D341Med (cell line): ENCODE results near the gene PTPN18.

Experiments
- DNase-seq: peaks from one replicate; pipeline ENCODE4 v3.0.0; 2012; ENCODE audit warnings: low spot score

The PTPN18 gene

DNA sequence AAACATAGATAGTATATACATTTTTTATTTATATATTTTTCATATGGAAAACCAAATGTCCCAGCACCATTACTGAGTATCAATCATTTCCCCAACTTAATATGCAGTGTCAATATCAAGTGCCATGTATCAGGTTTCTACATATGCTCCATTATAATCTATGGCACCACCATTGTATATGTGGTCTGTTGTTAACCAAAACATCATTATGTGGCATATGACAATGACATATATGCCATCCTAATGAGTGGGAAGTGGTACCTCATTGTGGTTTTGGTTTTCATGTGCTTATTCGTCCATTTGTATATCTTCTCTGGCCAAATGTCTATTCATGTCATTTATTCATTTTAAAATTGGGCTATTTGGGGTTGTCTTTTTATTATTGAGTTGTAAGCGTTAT lies 9.2 kb downstream of the PTPN18 start:
- DNase-seq, result no peak

DNA sequence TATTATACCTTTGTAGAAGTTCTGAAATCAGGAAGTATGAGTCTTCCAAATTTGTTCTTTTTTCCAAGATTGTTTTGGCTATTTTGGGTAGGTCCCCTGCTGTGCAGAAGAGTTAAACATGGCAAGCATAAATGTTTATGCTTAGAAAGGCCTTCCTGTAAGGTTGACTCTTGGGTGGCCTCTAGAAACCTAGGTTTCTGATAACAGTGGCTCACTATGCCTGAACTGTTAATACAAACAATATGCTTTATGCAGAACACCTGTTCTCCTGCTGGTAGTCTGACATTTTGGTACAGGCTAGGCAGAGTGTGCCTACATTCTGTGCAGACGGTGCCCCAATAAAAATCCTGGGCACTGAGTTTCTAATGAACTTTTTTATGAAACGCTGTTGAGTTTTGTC lies 10.1 kb downstream of the PTPN18 start:
- no peak for DNase-seq

DNA sequence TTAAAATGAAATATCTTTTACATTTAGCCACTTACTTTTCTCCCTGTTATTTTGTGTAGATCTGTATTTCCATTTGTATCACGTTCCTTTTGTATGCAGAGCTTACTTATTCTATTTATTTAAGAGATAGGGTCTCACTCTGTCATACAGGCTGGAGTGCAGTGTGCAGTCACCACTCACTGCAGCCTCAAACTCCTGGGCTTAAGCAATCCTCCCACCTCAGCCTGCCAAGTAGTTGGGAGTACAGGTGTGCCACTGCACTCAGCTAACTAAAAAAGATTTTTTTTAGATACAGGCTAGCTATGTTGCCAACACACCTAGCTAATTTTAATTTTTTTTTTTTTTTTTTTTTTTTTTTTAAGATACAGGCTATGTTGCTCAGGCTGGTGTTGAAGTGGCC lies 10.9 kb downstream of the PTPN18 start:
- no peak for DNase-seq

DNA sequence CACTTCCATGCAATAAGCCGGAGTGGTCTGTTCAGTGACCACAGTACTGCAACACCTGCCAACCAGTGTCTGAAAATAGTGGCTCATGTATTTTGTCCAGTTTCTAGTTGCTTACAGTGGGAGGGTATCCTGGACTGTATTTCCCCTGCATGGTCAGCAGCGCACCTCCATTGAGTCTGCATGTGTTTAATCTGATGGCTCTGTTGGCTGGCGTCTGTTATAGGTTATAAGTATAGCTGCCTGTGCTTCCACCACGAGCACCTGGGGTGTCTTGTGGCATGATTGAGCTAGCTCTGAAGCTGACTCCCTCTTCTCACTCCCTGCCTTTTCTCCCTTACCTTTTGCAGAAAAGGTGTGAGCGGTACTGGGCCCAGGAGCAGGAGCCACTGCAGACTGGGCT lies 12.9 kb downstream of the PTPN18 start:
- DNase-seq, result no peak

DNA sequence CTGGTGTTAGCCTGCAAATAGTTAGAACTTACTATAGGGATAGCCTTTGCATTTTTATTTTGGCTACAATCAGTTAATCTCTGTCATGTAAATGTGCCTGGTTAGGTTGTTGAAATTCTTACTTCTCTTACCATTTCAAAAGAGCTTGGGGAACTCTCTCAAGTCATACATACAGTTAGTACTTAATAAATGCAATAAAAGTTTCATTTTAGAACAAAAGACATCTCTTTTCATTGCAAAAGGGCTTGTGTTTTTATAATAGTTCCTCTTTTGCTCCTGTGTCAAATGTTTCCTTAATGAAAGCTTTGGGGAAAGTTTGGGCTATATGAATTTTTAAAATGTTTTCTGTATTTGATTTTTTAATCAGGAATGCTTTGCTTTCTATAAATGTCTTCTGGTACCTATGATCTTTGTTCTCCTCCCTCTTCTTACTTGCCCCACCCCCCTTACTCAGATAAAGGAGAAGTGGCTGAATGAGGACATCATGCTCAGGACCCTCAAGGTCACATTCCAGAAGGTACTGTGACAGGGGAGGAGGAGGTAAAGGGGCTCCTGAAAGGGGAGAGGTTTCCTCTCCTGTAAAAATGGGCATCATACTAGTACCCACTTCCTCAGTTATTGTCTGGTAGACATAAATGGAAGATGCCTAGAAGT lies 13.6 kb downstream of the PTPN18 start:
- no peak for DNase-seq

DNA sequence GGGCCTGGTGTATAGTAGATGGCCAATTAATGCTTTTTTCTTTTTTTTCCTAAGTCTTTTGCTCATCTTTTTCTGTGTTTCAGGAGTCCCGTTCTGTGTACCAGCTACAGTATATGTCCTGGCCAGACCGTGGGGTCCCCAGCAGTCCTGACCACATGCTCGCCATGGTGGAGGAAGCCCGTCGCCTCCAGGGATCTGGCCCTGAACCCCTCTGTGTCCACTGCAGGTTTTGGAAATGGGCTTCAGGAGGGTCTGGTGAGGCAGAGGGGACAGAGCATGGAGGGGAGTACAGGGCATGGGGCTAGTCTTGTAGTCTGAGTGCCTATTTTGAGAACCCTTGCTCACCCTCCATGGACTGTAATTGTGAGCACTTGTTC lies 14.1 kb downstream of the PTPN18 start:
- DNase-seq, result no peak

DNA sequence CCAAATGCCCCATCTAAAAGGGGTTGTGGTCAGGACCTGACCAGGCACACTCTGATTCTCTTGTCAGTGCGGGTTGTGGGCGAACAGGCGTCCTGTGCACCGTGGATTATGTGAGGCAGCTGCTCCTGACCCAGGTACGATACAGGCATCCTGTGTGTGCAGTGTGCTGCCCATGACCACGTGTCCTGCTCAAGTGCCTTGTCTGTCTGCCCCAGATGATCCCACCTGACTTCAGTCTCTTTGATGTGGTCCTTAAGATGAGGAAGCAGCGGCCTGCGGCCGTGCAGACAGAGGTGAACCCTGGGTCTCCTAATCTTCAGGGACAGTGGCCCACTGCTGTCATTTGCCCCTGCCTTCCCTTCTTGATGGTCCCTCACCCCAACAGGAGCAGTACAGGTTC lies 14.6 kb downstream of the PTPN18 start:
- no peak for DNase-seq

DNA sequence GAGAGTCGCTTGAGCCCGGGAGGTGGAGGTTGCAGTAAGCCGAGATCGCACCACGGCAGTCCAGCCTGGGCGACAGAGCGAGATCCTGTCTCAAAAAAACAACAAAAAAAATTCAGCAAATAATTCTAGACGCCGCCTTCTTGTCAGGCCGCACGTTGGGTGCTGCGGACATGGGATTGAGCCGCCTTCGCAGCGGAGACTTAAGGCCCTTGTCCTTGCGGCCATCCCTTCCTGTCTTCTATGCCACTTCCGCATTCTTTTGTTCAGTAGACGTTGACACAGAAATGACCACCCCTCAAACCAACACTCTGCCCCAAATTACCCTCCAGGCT lies 15.8 kb downstream of the PTPN18 start:
- DNase-seq, result no peak

DNA sequence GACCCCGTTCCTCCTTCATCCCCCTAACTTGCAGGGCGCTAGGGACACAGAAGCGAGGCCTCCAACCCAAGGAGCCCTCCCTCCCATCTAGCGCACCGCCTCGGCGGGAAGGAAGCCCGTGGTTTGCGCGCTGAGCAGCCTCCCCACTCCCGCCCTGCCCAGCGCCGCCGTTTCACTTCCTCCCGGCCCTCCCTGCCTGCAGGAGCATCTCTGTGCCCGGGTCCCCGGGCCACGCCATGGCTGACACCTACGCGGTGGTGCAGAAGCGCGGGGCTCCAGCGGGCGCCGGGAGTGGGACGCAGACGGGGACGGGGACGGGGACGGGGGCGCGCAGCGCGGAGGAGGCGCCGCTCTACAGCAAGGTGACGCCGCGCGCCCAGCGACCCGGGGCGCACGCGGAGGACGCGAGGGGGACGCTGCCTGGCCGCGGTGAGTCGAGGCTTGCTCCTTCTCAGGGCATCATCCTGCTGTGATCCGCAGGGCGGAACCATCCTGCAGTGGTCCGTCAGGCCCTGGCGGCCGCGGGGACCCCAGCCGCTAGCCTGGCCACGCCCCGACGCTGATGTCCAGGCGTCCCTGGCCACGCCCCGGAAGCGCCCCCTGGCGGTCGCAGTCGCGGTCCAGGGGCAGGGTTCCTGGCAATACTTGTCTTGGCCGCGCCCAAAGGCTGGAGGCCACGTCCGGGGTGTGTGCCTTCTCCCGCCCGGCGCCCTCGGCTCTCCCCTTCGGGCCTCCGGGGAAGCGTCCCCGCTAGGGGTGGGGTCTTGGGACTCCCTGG lies 16.4 kb downstream of the PTPN18 start:
- peak; percentile 86 for DNase-seq

DNA sequence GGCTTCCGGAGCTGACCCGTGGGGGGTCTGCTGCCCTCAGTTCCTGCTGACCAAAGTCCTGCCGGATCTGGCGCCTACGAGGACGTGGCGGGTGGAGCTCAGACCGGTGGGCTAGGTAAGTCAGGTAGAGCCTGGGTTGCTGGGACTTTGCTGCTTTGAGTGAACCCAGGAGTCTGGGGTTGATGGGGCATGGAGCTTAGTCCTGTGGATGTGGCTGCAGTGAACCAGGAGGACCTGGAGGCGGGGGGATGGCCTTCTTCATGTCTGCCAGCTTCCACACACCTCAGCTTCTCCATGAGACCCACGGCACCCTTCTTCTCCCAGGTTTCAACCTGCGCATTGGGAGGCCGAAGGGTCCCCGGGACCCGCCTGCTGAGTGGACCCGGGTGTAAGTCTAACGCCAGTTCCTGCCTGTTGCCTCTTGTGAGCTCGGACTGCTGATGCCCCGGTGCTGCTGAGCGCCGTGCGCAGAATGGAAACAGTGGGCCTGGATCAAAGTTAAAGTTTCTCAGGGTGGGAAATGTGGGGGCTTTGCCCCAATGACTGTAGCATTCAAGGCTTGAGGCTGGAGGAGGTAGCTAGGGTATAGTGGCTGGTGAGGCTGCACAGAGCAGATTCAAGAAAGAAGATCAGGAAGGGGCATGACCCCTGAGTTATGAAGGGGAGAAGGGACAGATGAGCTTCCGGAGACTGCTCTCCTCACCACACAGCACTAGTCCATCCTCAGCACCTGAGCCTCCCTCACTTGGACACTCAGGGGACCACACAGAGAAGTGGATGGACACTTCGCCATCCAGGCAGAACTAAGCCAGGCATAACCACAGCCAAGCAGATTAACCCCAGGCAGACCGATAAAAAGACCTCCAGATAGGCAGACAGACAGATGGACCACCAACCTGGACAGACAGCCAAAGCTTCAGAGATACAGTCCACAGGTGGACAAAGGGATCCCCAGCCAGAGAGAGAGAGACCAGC lies 17.3 kb downstream of the PTPN18 start:
- DNase-seq, result no peak

DNA sequence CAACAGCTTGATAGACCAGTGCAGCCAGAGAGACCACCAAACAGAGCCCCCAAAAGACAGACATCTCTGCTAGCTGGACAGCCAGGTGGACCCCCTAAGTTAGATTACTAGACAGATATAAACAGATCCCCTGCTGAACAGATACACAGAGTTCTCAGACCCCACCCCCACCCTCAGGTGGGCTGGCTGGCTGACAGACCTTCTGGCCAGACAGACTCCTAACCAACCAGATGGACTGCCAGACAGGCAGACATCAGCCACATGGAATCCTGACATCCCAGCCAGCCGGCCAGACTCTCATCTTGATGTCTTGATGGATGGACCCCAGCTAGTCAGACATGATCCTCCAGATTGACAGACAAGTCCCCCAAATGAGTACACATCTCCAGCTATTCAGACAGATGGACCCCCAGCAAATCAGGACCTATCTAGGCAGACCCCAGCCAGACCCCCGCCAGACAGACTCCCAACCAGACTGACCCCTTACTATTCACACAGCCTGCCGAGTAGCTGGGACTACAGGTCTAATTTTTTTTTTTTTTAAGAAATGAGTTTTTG lies 18.0 kb downstream of the PTPN18 start:
- DNase-seq, result no peak

DNA sequence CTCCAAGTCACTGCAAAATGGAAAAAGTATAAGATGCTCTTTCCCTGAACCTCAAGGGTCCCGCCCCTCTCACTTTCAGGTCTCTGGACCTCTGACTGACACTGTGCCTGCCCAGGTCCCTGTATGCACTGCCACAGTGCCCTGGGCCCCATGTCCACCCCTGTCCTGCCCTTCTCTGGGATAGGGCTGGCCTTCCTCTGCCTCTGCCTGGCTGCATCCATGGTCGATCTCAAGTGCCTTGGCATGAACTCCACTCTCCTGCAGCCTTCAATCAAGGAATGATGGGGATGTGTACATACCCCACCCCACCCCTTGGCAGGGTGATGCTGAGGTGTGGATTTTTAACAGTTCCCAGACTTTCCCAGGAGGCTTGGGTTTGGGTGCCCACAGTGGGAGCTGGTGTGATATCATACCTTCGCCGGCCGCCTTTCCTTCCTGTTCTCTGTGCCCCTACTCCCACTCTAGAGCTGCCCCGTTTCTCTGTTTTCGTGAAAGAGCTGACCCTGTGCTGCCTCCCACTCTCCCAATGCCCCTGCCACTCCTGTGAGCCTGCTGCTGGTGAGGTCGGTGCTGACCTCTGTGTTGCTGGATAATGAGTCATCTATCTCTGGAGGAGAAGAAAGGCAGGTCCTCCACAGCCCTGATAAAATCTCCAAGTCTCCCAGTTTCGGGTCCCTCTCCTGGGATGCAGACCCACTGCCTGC lies 18.9 kb downstream of the PTPN18 start:
- no peak for DNase-seq

DNA sequence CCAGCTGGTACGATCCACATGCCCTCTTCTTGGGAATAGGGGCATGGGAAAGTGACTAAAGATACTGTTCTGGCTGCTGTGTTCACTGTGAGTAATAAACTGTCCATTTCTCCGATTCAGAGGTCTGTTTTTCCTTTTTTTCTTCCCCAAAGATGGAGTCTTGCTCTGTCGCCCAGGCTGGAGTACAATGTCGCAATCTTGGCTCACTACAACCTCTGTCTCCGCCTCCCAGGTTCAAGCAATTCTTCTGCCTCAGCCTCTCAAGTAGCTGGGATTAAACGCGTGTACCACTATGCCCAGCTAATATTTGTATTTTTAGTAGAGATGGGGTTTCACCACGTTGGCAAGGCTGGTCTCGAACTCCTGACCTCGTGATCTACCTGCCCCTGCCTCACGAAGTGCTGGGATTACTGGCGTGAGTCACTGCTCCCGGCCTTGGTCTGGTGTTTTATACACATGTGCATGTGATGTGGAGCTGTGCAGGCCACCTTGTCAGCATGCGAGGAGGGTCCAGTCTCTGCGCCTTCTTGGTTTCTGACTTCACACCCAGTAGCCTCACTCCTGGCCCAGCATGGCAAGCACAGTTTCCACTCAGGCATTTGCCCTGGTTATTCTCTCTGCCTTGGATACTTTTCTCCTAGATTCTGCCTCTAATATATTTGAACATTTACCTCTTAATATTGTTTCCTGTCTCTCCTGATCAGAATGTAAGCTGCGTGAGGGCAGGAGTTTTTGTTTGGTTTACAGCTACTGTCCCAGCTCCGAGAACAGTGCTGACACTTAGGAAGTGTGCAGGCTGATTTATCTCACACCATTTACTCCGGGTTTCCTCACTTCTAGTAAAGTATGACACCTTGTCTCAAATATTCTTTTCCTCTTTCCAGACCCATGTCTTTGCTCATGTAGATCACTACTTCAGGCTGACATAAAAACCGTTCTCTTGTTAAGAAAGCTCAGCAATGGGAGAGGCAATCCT lies 19.7 kb downstream of the PTPN18 start:
- DNase-seq, result no peak

DNA sequence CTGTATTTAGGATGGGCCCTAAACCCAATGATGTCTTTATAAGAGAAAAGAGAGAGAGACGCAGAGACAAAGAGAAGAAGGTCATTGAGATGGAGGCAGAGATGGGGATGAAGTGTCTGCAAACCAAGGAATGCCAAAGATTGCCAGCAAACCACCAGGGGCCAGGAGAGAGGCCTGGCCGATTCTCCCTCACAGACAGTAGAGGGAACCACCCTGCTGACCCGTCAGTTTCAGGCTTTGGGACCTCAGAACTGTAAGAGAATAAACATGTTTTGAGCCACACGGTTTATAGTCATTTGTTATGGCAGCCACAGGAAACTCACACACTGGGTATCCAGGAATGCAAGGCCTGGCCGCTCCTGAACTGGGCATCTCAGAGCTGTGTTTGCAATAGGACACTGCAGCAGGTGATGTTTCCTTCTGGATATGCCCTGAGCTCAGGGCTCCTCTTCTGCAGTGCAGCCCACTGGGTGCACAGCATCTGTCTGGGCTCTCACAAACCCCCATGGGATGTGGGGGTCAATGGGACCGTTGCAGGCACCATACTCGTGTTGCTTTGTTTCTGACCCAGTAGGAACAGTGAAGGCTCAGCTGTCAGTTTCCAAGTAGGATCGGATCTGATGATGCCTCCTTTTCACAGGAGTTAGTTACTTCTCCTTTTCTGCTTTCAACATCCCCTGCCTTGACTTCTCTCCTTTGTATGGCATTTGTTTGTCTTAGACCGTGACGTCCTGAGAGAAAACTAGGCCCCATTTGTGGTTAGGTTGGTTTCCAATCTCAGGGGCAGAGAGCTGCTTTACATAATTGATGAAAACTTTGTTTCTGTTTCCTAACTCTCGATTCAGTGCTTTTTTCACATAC lies 20.8 kb downstream of the PTPN18 start:
- no peak for DNase-seq

DNA sequence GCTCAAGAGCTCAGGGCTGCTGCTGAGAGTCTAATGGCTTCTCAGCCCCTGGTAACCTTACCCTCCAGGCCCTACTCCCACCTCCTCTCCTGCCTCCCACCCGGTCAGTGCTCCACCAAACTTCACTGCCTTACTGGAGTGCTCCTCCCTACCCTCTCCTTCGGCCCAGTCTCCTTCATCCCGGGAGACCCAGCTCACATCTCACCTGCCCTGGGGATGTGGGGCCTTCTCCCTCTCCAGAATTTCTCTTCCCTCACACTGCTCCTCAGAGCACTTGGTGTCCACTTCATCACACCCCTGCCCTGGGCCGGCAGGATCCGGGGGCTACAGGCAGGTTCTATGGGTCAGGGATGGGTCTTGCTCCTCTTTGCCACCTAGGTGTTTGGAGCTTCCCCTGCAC lies 21.6 kb downstream of the PTPN18 start:
- no peak for DNase-seq

DNA sequence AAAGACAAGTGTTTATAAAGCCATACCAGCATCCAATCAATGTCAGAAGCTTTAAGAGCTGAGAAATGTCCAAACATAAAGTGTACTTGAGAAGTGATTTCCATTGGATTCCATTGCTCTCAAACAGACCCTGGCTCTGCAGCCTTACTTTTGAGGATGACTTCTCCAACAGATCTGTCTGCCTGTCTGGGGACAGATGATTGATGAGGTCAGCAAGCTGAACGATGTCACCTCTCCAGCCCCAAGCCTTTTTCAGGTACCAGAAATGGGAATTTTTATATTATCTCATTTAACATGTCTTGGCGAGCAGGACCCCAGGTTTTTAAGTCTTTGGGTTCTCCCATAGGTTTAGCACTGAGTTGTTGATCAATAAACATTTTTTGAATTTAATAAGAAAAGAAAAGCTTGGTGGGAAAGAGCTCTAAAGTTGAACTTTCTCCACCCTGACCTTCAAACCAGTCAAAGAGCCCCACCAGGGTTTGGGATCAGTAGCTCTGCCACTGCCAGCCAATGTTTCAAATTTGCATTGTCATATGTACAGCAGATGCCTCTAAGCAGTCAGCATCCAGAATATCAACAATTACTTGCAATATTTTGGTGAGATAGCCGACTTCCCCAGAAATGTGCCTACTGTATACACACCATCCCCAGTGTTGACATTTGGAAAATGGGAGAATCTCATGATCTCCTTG lies 22.5 kb downstream of the PTPN18 start:
- no peak for DNase-seq

DNA sequence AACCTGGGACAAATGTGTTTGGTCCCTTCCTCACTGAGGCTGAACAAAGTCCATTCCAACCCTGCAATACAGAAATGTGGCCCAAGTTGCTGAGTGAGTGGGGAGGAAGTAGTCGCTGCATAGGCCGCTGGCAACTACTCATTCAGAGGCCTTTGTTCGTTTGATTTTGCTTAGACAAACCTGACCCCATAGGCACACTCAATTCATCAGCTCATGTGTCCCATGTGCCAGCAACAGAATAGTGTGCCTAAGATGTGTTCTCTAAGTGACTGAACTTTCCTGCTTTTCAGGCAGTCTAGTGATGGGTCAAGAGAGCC lies 23.0 kb downstream of the PTPN18 start:
- no peak for DNase-seq

DNA sequence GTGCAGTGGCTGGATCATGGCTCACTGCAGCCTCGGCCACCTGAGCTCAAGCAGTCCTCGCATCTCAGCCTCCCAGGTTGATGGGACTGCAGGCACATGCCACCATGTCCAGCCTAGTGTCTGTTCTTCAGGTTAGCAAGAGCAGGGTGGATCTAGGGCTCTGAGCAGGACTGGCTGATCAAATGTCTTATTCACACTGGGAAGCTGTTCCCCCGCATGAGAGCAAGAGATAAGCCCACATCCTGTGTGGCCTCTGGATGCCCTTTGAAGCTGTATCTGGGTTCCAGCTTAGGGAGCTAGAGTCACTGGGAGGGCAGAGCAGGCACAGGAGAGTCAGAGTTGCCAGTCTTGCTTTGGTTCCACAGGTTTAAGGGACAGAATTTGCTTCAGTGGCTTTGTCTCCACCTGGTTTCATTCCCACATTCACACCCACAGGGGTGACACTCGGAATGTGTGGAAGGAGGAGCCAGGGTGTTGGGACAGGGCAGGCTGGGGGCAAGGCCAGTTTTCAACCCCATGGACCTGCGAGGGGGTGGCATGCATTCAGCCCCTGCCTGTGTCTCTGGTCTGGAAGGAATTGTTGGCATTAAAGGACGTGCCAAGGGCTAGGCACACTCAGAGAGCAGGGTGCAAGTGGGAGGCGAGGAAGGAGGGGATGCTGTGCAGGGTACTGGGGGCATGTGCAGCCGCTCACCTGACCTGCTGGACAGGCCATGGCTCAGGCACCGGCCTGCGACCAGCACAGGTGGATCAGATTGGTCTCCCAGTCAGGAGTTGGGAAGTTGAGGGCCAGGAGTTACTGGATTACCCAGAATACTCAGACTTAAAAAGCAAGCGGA lies 24.5 kb downstream of the PTPN18 start:
- DNase-seq, result no peak
